Daoy (cell line): Measurements from ENCODE around the gene VAMP7. TPM values are rescaled to one million over a fixed set of nuclear protein-coding genes. Genes with fewer than 3 reads are reported as not detected.
"Not testable (repeated sequence)": the region's sequence is repeated elsewhere in the genome, so short reads cannot be mapped to it uniquely, and the experiment has no call there.

Experiments
- DNase-seq: peaks from one replicate; pipeline ENCODE4 v3.0.0-alpha.2; 2015; ENCODE audit warnings: low read depth
- total RNA-seq: library from RNA; depleted of rRNA; stranded (reverse); fragments of >200 nt; shearing (Covaris generic); gene quantifications from 2 replicates; pipeline ENCODE4 v1.2.3, GENCODE V29; 2014; rRNA removed

Gene VAMP7
- total RNA-seq: 36.7 and 50.5 TPM in 2 replicates

GRCh38 chrX:155881158-155881993 lies at the start of gene VAMP7:
VAMP7 (plus strand) TSS chrX:155881345; CDS start chrX:155889467, 8,122 bp downstream.
- peak; percentile 90 for DNase-seq

GRCh38 chrX:155841232-155841631 lies 39.9 kb upstream of the VAMP7 start:
- DNase-seq: no peak

GRCh38 chrX:155851786-155852185 lies 29.4 kb upstream of the VAMP7 start:
- not testable (repeated sequence) for DNase-seq

GRCh38 chrX:155857561-155857960 lies 23.6 kb upstream of the VAMP7 start:
- peak; percentile 11 for DNase-seq

GRCh38 chrX:155864655-155865054 lies 16.5 kb upstream of the VAMP7 start:
- no peak for DNase-seq

GRCh38 chrX:155865193-155865592 lies 16.0 kb upstream of the VAMP7 start:
- DNase-seq: no peak

- no peak for DNase-seq
Measured at GRCh38 chrX:155867821-155868220, 13.3 kb upstream of the VAMP7 start.

GRCh38 chrX:155870958-155871357 lies 10.2 kb upstream of the VAMP7 start:
- DNase-seq: no peak

- DNase-seq: no peak
Measured at GRCh38 chrX:155871934-155872333, 9.2 kb upstream of the VAMP7 start.

- DNase-seq: no peak
Measured at GRCh38 chrX:155873188-155873587, 8.0 kb upstream of the VAMP7 start.

- peak; percentile 11 for DNase-seq
Measured at GRCh38 chrX:155874571-155875244, 6.4 kb upstream of the VAMP7 start.

- DNase-seq: no peak
Measured at GRCh38 chrX:155876704-155877103, 4.4 kb upstream of the VAMP7 start.

GRCh38 chrX:155877288-155877687 lies 3.9 kb upstream of the VAMP7 start:
- no peak for DNase-seq

GRCh38 chrX:155880586-155881157 lies 473 bp upstream of the VAMP7 start:
- peak; percentile 0 for DNase-seq

GRCh38 chrX:155886409-155886808 lies 5.3 kb downstream of the VAMP7 start:
- no peak for DNase-seq

GRCh38 chrX:155888139-155888538 lies 7.0 kb downstream of the VAMP7 start:
- DNase-seq: peak; percentile 45

GRCh38 chrX:155889328-155889727 lies 8.2 kb downstream of the VAMP7 start:
- DNase-seq: no peak

GRCh38 chrX:155891446-155892210 lies 10.5 kb downstream of the VAMP7 start:
- no peak for DNase-seq

GRCh38 chrX:155893521-155893920 lies 12.4 kb downstream of the VAMP7 start:
- no peak for DNase-seq

- no peak for DNase-seq
Measured at GRCh38 chrX:155896512-155896911, 15.4 kb downstream of the VAMP7 start.

GRCh38 chrX:155899366-155899765 lies 18.2 kb downstream of the VAMP7 start:
- DNase-seq: no peak

- no peak for DNase-seq
Measured at GRCh38 chrX:155900765-155901164, 19.6 kb downstream of the VAMP7 start.
